Hematopoietic multipotent progenitor cell treated with erythropoietin and hydrocortisone succinate and interleukin-3 and kit ligand, for 15 days (in vitro differentiated cells): ENCODE data around the gene APOLD1.
A peak's percentile ranks its signal among the peaks of the same experiment; 100 is the strongest.
"Not testable (repeated sequence)": the region's sequence is repeated elsewhere in the genome, so short reads cannot be mapped to it uniquely, and the experiment has no call there.

Experiments used
- DNase-seq: peaks from one replicate; pipeline ENCODE4 v3.0.0-alpha.2; 2015; ENCODE audit warnings: low spot score

The APOLD1 gene

DNA sequence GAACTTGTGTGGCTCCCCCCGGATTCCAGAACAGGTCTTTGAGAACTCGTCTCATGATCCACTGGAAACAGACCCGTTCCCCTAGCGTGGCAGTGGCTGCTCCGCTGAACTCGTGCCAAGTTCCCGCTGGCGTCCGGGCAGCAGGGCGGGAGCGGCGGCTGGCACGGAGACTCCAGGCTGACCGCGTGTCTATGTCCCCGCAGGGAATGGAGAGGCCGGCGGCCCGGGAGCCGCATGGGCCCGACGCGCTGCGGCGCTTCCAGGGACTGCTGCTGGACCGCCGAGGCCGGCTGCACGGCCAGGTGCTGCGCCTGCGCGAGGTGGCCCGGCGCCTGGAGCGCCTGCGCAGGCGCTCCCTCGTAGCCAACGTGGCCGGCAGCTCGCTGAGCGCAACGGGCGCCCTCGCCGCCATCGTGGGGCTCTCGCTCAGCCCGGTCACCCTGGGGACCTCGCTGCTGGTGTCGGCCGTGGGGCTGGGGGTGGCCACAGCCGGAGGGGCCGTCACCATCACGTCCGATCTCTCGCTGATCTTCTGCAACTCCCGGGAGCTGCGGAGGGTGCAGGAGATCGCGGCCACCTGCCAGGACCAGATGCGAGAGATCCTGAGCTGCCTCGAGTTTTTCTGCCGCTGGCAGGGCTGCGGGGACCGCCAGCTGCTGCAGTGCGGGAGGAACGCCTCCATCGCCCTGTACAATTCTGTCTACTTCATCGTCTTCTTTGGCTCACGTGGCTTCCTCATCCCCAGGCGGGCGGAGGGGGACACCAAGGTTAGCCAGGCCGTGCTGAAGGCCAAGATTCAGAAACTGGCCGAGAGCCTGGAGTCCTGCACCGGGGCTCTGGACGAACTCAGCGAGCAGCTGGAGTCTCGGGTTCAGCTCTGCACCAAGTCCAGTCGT lies 1.5 kb downstream of the APOLD1 start:
- DNase-seq: peak; percentile 69

- no peak for DNase-seq
Measured at GRCh38 chr12:12788131-12788530, 2.7 kb downstream of the APOLD1 start.

GRCh38 chr12:12788675-12789368 lies 3.4 kb downstream of the APOLD1 start:
- DNase-seq: peak; percentile 84

GRCh38 chr12:12790956-12791355 lies 5.5 kb downstream of the APOLD1 start:
- no peak for DNase-seq

DNA sequence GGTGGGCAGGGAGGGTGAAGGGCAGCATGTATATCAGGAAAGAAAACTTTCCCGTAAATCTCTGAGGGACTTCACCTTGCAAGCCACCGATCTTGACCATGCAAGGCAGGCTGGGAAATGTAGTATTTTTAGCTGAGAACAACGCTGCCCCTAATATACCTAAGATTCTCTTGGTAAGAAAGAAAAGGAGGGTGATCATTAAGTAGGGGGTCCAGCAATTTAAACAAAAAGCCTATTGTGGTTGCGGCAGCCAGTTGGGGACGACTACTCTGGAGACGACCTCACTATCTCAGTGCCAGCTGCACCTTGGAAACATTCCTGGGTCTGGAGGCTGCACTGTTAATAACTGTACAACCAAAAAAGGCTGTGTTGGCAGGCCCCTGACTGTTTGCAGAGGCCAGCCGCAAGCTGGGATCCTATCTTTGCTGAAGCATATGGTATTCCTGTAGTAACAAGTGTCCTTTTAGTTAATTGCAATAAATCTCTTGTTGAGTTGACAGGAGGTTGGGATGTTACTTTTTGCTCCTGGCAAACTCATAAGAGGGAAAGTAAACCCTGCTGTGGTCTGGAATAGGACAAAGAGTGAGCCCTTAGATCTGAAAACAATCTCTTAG lies 6.4 kb downstream of the APOLD1 start:
- DNase-seq: no peak

DNA sequence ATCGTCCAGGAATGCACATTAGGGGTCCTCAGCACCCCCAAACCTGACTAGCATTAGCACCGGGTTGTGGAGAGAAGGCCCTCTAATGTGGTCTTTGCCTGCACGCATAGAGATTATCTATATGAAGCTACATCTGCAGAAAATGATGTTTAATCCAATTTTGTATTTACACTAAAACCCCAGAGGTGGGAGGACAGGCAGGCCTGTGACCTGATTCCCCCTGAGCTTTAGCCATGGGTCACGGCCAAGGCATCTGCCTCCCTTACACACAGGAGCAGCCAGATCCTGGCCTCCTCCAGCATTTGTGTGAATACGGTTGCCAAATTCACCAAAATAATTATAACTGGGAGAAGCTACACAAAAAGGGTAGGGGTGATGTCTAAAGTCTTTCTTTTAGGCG lies 7.0 kb downstream of the APOLD1 start:
- no peak for DNase-seq

DNA sequence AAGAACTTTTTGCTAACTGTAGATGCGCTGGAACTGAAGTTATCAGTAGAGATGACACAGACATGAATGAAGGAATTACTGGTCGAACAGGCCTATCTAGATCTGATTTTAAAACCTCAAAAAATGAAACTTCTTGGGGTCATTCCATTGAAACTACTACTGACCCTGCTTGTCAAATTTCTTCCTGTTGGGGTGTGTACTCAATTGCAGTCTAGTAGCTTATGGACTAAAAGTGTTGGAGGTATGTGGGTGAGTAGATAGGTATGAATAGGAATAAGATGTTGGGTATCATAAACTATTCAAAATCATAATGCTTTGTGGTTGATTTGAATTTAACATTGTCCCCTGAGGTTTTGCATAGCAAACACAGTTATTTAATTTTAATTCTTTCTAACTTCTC lies 9.2 kb downstream of the APOLD1 start:
- no peak for DNase-seq

- no peak for DNase-seq
Measured at GRCh38 chr12:12796171-12796570, 10.7 kb downstream of the APOLD1 start.

- no peak for DNase-seq
Measured at GRCh38 chr12:12796928-12797793, 11.7 kb downstream of the APOLD1 start.

DNA sequence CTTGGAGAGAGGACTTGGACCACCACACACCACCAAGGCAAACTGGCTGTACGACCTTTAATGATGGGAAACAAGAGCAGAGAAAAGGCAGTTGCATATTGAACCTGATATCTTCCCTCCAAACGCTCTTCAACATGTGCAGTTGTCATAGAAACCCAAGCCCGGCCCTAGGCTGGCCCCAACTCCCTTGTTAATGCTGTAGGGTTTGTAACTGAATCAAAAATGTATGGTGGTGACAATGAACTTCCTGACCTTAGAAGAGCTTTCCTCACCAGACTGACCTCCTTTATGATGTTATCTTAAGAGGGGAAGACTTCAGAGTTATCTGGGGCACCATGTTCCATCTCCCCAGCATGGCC lies 12.3 kb downstream of the APOLD1 start:
- DNase-seq: no peak

GRCh38 chr12:12798480-12798879 lies 13.0 kb downstream of the APOLD1 start:
- DNase-seq: no peak

DNA sequence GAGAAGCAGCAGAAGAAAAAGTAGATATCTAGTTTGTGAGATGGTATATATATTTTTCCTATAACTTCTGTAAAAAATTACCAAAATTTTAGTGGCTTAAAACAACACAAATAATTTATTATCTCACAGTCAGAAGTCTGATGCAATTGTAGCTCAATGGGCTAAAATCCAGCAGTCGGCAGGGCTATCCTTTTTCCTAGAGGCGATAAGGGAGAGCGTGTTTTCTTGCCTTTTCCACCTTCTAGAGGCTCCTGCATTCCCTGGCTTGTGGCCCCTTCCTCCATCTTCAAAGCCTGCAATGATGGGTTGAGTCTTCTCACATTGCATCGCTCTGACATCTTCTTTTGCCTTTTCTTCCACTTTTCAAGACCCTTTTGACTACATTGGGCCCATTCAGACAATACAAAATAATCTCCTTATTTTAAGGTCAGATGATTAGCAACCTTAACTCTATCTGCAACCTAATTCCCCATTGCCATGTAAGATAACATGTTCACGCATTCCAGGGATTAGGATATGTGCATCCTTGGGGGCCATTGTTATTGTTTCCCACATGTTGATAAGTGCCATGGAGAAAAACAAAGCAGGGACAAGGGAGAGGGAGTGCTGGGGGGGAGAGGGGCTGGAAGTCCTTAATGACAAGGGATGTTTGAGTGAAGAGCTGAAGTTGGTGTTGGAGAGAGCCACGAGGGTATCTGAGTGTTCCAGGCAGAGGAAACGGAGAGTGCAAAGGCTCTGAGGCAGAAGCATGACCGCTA lies 13.9 kb downstream of the APOLD1 start:
- no peak for DNase-seq

- no peak for DNase-seq
Measured at GRCh38 chr12:12800406-12801180, 15.1 kb downstream of the APOLD1 start.

DNA sequence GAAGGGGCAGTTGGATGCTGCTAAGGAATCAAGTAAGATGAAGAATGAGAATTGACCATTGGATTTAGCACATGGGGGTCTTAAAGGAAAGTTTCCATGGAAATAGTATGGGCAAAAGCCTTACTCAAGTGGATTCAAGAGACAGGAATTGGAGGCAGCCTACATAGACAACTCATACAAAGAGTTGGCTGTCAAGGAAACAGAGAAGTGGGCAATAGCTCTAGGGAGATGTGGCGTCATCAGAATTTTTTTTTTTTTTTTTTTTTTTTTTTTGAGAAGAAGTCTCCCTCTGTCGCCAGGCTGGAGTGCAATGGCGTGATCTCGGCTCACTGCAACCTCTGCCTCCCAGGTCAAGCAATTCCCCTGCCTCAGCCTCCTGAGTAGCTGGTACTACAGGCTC lies 16.2 kb downstream of the APOLD1 start:
- DNase-seq: not testable (repeated sequence)

GRCh38 chr12:12803186-12803585 lies 17.7 kb downstream of the APOLD1 start:
- peak; percentile 66 for DNase-seq

GRCh38 chr12:12804011-12804410 lies 18.6 kb downstream of the APOLD1 start:
- no peak for DNase-seq

- no peak for DNase-seq
Measured at GRCh38 chr12:12804432-12804886, 19.0 kb downstream of the APOLD1 start.

DNA sequence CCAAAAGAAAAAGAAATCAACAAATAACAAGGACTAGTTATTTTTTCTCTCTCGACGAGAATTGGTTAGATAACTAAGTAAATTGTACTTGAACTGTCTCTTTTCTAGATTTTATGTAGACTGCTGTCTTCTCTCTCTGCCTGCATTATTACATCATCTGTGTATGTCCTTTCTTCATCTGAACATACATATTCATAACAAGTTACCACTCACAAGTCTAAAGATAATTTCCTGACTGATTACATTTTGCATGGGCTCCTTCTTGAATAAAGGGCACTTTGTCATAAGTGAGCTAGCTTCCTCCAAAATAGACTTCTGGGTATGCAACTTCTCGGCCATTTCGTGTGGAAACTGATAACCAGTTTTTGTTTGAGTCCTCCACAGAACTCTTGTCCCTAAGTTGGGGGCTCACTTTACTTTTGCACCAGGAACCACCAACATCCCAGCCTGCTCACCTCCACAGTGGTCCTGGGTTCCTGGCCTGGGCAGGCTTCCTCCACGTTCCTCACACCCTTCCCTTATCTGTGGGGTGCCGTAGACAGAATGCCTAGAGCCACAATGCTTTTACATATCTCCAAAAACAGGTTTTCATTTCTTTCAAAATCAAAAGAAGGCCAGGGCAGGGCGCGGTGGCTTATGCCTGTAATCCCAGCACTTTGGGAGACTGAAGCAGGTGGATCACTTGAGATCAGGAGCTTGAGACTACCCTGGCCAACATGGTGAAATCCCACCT lies 21.5 kb downstream of the APOLD1 start:
- peak; percentile 33 for DNase-seq

DNA sequence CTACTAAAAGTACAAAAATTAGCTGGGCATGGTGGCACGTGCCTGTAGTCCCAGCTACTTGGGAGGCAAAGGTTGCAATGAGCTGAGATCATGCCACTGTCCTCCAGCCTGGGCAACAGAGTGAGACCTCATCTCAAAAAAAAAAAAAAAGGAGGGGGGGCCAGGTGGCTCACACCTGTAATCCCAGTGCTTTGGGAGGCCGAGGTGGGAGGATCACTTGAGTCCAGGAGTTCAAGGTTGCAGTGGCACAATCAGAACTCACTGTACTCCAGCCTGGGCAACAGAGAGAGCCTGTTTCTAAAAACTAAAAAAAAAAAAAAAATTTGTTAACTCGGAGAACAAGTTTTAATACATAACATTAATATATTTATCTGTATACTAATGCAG lies 22.1 kb downstream of the APOLD1 start:
- not testable (repeated sequence) for DNase-seq
